HCT116 (cell line): ENCODE measurements around the gene COPS7B. TPM values are rescaled to one million over a fixed set of nuclear protein-coding genes. Genes with fewer than 3 reads are reported as not detected.

ENCODE experiments used
- ATAC-seq: fragments of 200-7000 bp; cut with Tn5 transposase; 2 replicates; pipeline ENCODE4 v1.9.1; 2020; ENCODE audit warnings: mild to moderate bottlenecking, moderate library complexity
- BruUV-seq: library from RNA; stranded (reverse); fragments of 400-500 nt; replicated peaks from 2 replicates; lab custom pipeline; 2021; lab: Mats Ljungman, UMichigan
- CTCF ChIA-PET: fragments of 300-600 bp; sonication (Branson Sonifier 250); formaldehyde crosslinking; loops from one replicate; lab custom pipeline; 2021; ENCODE audit warnings: antibody characterized with exemption; lab: Charles Lee
- POLR2A ChIA-PET: fragments of 300-600, 350-600 bp; sonication (Branson Sonifier 250); formaldehyde crosslinking; loops from one replicate; lab custom pipeline; 2021; ENCODE audit warnings: antibody characterized with exemption; lab: Charles Lee
- RAD21 ChIA-PET, 2 experiments: fragments of 300-600 bp; sonication (Branson Sonifier 250); formaldehyde crosslinking; loops; one replicate each; lab custom pipeline; 2023; ENCODE audit warnings: low total read pairs in 2 of 2; ENCODE audit not compliant: uncharacterized antibody in 2 of 2, unreplicated experiment in 2 of 2, low non-redundant PET in 1 of 2; lab: Charles Lee
- DNase-seq: peaks from one replicate; pipeline ENCODE4 v3.0.0-alpha.2; 2010; ENCODE audit warnings: low read depth, low spot score
- H2AFZ ChIP-seq: fragments of 200-600 bp; shearing (Covaris generic), sonication (generic); 2 replicates; pipeline ENCODE4 v1.6.1; 2017; ENCODE audit warnings: low read depth, mixed run types, mixed read lengths, antibody characterized with exemption, low read length; ENCODE audit not compliant: poor library complexity, severe bottlenecking
- H3K27ac ChIP-seq: 2 replicates; pipeline ENCODE4 v1.5.1; 2012; ENCODE audit warnings: low read depth, low read length
- H3K27me3 ChIP-seq: fragments of 200-600 bp; sonication (generic); 2 replicates; pipeline ENCODE4 v1.6.1; 2016; ENCODE audit warnings: mixed run types, low read length, mixed read lengths; ENCODE audit not compliant: insufficient read depth
- H3K36me3 ChIP-seq, 2 experiments: fragments of 200-500 bp in 1 of 2; fragments of 200-600 bp in 1 of 2; sonication (Bioruptor generic) in 1 of 2; sonication (generic) in 1 of 2; 2 replicates each; pipeline versions ENCODE4 v1.5.1 to v1.6.1; 2014 to 2016; ENCODE audit warnings: low read length in 2 of 2, inconsistent platforms in 1 of 2, mixed read lengths in 1 of 2, mixed run types in 1 of 2; ENCODE audit not compliant: insufficient read depth in 2 of 2, control insufficient read depth in 1 of 2
- H3K4me1 ChIP-seq, 2 experiments: fragments of 200-600 bp in 1 of 2; sonication (generic) in 1 of 2; 2 replicates each; pipeline versions ENCODE4 v1.5.1 to v1.6.1; 2012 to 2017; ENCODE audit warnings: low read length in 2 of 2, inconsistent platforms in 1 of 2, mild to moderate bottlenecking in 1 of 2, mixed read lengths in 1 of 2, mixed run types in 1 of 2, moderate library complexity in 1 of 2; ENCODE audit not compliant: insufficient read depth in 2 of 2, control insufficient read depth in 1 of 2
- H3K4me2 ChIP-seq: fragments of 200-600 bp; sonication (generic); 2 replicates; pipeline ENCODE4 v1.6.1; 2017; ENCODE audit warnings: mixed run types, low read length, mixed read lengths
- H3K4me3 ChIP-seq, 2 experiments: fragments of 200-600 bp in 1 of 2; sonication (generic) in 1 of 2; replicated peaks in 1 of 2; 2 replicates each; pipeline ENCODE4 v1.5.1; 2011 to 2016; ENCODE audit warnings: low read length in 2 of 2, control low read depth in 1 of 2, low read depth in 1 of 2, mild to moderate bottlenecking in 1 of 2, mixed read lengths in 1 of 2, mixed run types in 1 of 2
- H3K79me2 ChIP-seq: fragments of 200-600 bp; sonication (generic); 2 replicates; pipeline ENCODE4 v1.6.1; 2017; ENCODE audit warnings: mild to moderate bottlenecking, mixed run types, low read length, moderate library complexity, mixed read lengths; ENCODE audit not compliant: insufficient read depth
- H3K9ac ChIP-seq: fragments of 200-600 bp; sonication (generic); 2 replicates; pipeline ENCODE4 v1.6.1; 2016; ENCODE audit warnings: low read length, mixed read lengths
- H3K9me2 ChIP-seq: fragments of 200-600 bp; sonication (generic), shearing (Covaris generic); 2 replicates; pipeline ENCODE4 v1.6.1; 2017; ENCODE audit warnings: mixed run types, mild to moderate bottlenecking, moderate library complexity; ENCODE audit not compliant: insufficient read depth
- H3K9me3 ChIP-seq, 2 experiments: fragments of 200-500 bp in 1 of 2; fragments of 200-600 bp in 1 of 2; sonication (Bioruptor generic) in 1 of 2; sonication (generic) in 1 of 2; 2 replicates each; pipeline ENCODE4 v1.6.1; 2014 to 2017; ENCODE audit warnings: low read length in 2 of 2, mixed read lengths in 2 of 2, inconsistent platforms in 1 of 2, low read depth in 1 of 2, mild to moderate bottlenecking in 1 of 2, mixed run types in 1 of 2, moderate library complexity in 1 of 2; ENCODE audit not compliant: control insufficient read depth in 1 of 2, insufficient read depth in 1 of 2
- H4K20me1 ChIP-seq: fragments of 200-600 bp; sonication (generic), shearing (Covaris generic); 2 replicates; pipeline ENCODE4 v1.6.1; 2017; ENCODE audit warnings: mixed run types, mild to moderate bottlenecking, moderate library complexity; ENCODE audit not compliant: insufficient read depth
- CTCF ChIP-seq, 3 experiments: fragments of 200-600 bp in 1 of 3; sonication (generic) in 1 of 3; IDR thresholded peaks in 2 of 3; conservative IDR thresholded peaks in 1 of 3; 2 replicates each; pipeline ENCODE4 v1.5.1; 2012 to 2017; ENCODE audit warnings: low read depth in 2 of 3, low read length in 2 of 3, antibody characterized with exemption in 1 of 3, borderline replicate concordance in 1 of 3, control low read depth in 1 of 3, mild to moderate bottlenecking in 1 of 3, mixed read lengths in 1 of 3, mixed run types in 1 of 3, moderate library complexity in 1 of 3; ENCODE audit not compliant: insufficient read depth in 1 of 3
- EGR1 ChIP-seq: IDR thresholded peaks from 2 replicates; pipeline ENCODE4 v1.6.1; 2012; ENCODE audit warnings: low read depth
- ELF1 ChIP-seq: IDR thresholded peaks from 2 replicates; pipeline ENCODE4 v1.6.1; 2012; ENCODE audit warnings: low read depth, borderline replicate concordance
- JUND ChIP-seq: IDR thresholded peaks from 2 replicates; pipeline ENCODE4 v1.6.1; 2012
- POLR2A ChIP-seq: IDR thresholded peaks from 2 replicates; pipeline ENCODE4 v1.7.0; 2011; ENCODE audit warnings: borderline replicate concordance; ENCODE audit not compliant: insufficient read depth, insufficient read length; ENCODE audit errors: extremely low read depth
- POLR2AphosphoS5 ChIP-seq: IDR thresholded peaks from 2 replicates; pipeline ENCODE4 v1.6.1; 2011; ENCODE audit warnings: mild to moderate bottlenecking, low read depth, low read length, moderate library complexity
- SIN3A ChIP-seq: IDR thresholded peaks from 2 replicates; pipeline ENCODE4 v1.6.1; 2012; ENCODE audit warnings: low read depth
- SP1 ChIP-seq: IDR thresholded peaks from 2 replicates; pipeline ENCODE4 v1.6.1; 2012; ENCODE audit warnings: low read depth
- TCF7L2 ChIP-seq: IDR thresholded peaks from 2 replicates; pipeline ENCODE4 v1.7.0; 2011; ENCODE audit warnings: borderline replicate concordance, inconsistent platforms; ENCODE audit not compliant: insufficient read depth, insufficient read length; ENCODE audit errors: extremely low read depth
- YY1 ChIP-seq: IDR thresholded peaks from 2 replicates; pipeline ENCODE4 v1.6.1; 2011; ENCODE audit warnings: low read length, low read depth, moderate library complexity, mild to moderate bottlenecking; ENCODE audit not compliant: insufficient replicate concordance; ENCODE audit errors: extremely low read depth
- ZFX ChIP-seq: fragments of 450-650 bp; IDR thresholded peaks from 2 replicates; pipeline ENCODE4 v1.6.1; 2017
- ZNF274 ChIP-seq: fragments of 200-500 bp; sonication (Bioruptor generic); IDR thresholded peaks from 2 replicates; pipeline ENCODE4 v1.6.1; 2014; ENCODE audit warnings: mild to moderate bottlenecking, low read depth, low read length, inconsistent platforms
- intact Hi-C: fragments of 100-400 bp; cut with micrococcal nuclease; formaldehyde crosslinking; loops from 2 replicates; pipeline ENCODE4 v1.10.0; 2022
- total RNA-seq: library from RNA; stranded (reverse); gene quantifications from one replicate; pipeline ENCODE4 v1.2.1, GENCODE V29; 2021; ENCODE audit not compliant: unreplicated experiment

Gene COPS7B
- total RNA-seq, 1 experiment from 2014 or later: 52.9 TPM

- Histone ChIP-seq H3K4me1 (peaks cover 8 to 17% of the 10 kb centered on the region in 2 experiments), H3K4me2 (peak overlapping the region; percentile 77), H3K79me2 (peaks cover 13% of the 10 kb centered on the region; the same call in 1 of the 2 replicates), H3K9me2 (no peaks in the 10 kb centered on the region), H3K9ac (peak overlapping the region; percentile 60), H3K9me3 (no peaks in the 10 kb centered on the region), H3K27ac (peak overlapping the region; percentile 54; the same call in 1 of the 2 replicates), H3K27me3 (no peaks in the 10 kb centered on the region), H3K36me3 (no peaks in the 10 kb centered on the region), H4K20me1 (no peaks in the 10 kb centered on the region), H2AFZ (no peak overlapping the region), H3K4me3 (peak overlapping the region; percentile 66 to 80)
- intact Hi-C loops: no loop called here
- TF ChIP-seq ZNF274: no peak
- no peak for ATAC-seq
- ChIA-PET CTCF (no interaction called here), RAD21 (interaction anchor here in 1 of 2 experiments (0.6 kb wide), 1 partner anchor 107 kb away, joined by 3 read pairs; no protein-coding TSS in a partner anchor), POLR2A (no interaction called here)
- no peak for DNase-seq
- no TSS peak for BruUV-seq
These were observed 5.9 kb upstream of the COPS7B start for GRCh38 chr2:231780123-231780908.

GRCh38 chr2:231780909-231781797, 5.1 kb upstream of the COPS7B start, which contains the start of gene PDE6D:
TSS of gene PDE6D (minus strand) at chr2:231781282. CDS start at chr2:231781114, 168 bp downstream.
- Histone ChIP-seq H3K9me2 (no peaks in the 10 kb centered on the region), H3K4me2 (peak within 1 kb of the TSS; percentile 77), H3K27me3 (no peaks in the 10 kb centered on the region), H4K20me1 (no peaks in the 10 kb centered on the region), H3K9me3 (no peaks in the 10 kb centered on the region), H3K4me3 (peak within 1 kb of the TSS; percentile 66 to 80), H2AFZ (peak within 1 kb of the TSS; percentile 75), H3K4me1 (peaks cover 8 to 23% of the 10 kb centered on the region in 2 experiments), H3K27ac (peak within 1 kb of the TSS; percentile 54), H3K36me3 (no peaks in the 10 kb centered on the region), H3K79me2 (peaks cover 18% of the 10 kb centered on the region), H3K9ac (peak within 1 kb of the TSS; percentile 60)
- peak; percentile 98 for DNase-seq
- ChIA-PET CTCF (no interaction called here), POLR2A (no interaction called here), RAD21 (interaction anchor here in 1 of 2 experiments (0.6 kb wide), 1 partner anchor 108 kb away, joined by 3 read pairs; no protein-coding TSS in a partner anchor)
- intact Hi-C loops: no loop called here
- peak; percentile 95 for ATAC-seq
- no TSS peak for BruUV-seq
- TF ChIP-seq YY1: peak; percentile 81
- TF ChIP-seq ZFX: peak; percentile 42; the same call in 1 of the 2 replicates
- TF ChIP-seq POLR2A: peak; percentile 40
- peak; percentile 85 for TF ChIP-seq POLR2AphosphoS5
- no peak for TF ChIP-seq EGR1
- TF ChIP-seq SIN3A: peak; percentile 82; the same call in 1 of the 2 replicates
- TF ChIP-seq SP1: peak; percentile 99
- TF ChIP-seq TCF7L2: peak; percentile 68
- no peak for TF ChIP-seq JUND
- peak; percentile 79 for TF ChIP-seq ELF1
- TF ChIP-seq CTCF (IDR thresholded peaks at IDR 0.05 in 2 of 3, conservative IDR thresholded peaks at IDR 0.05 in 1 of 3; ENCODE audit: borderline replicate concordance in 1 of 3, insufficient read depth in 1 of 3, low read depth in 2 of 3, low read length in 2 of 3): no peak
